Breast epithelium (tissue), 4 donors: ENCODE measurements around the gene PLCB4. TPM values are rescaled to one million over a fixed set of nuclear protein-coding genes. Genes with fewer than 3 reads are reported as not detected.

Source experiments
- DNase-seq, 2 donors: peaks; one replicate each; pipeline ENCODE4 v3.0.0-alpha.2; 2019; ENCODE audit warnings: low spot score in 2 of 2
- H3K27ac ChIP-seq, 2 donors: fragments of 200-600 bp; sonication (generic) in 1 of 2; one replicate each; pipeline ENCODE4 v1.5.1; 2016 to 2019; ENCODE audit warnings: mild to moderate bottlenecking in 1 of 2
- H3K27me3 ChIP-seq, 2 donors: fragments of 200-600 bp; sonication (generic) in 1 of 2; one replicate each; pipeline versions ENCODE4 v1.5.1 to v1.6.0; 2017 to 2019; ENCODE audit warnings: control low read depth in 1 of 2, mild to moderate bottlenecking in 1 of 2
- H3K36me3 ChIP-seq: fragments of 200-600 bp; one replicate; pipeline ENCODE4 v1.5.1; 2019
- H3K4me1 ChIP-seq, 2 donors: fragments of 200-600 bp; sonication (generic); one replicate each; pipeline ENCODE4 v1.5.1; 2016 to 2019; ENCODE audit warnings: control low read depth in 1 of 2
- H3K4me3 ChIP-seq, 3 donors: fragments of 200-600 bp; sonication (generic); 1 replicate in 2 of 3; 2 replicates in 1 of 3; pipeline ENCODE4 v1.5.1; 2016 to 2019; ENCODE audit warnings: mild to moderate bottlenecking in 3 of 3, moderate library complexity in 2 of 3
- H3K9me3 ChIP-seq, 2 donors: fragments of 200-600 bp; sonication (generic) in 1 of 2; one replicate each; pipeline ENCODE4 v1.5.1; 2016 to 2019; ENCODE audit warnings: control low read depth in 1 of 2
- POLR2A ChIP-seq: fragments of 450-650 bp; IDR thresholded peaks from one replicate; pipeline ENCODE4 v1.6.1; 2016; ENCODE audit warnings: antibody characterized with exemption, mild to moderate bottlenecking, moderate library complexity
- POLR2AphosphoS5 ChIP-seq, 3 donors: sonication (generic); formaldehyde crosslinking; IDR thresholded peaks; one replicate each; pipeline ENCODE4 v1.6.1; 2017; ENCODE audit warnings: antibody characterized with exemption in 3 of 3
- intact Hi-C: fragments of 100-400 bp; cut with DNase I; formaldehyde crosslinking; loops from one replicate; pipeline ENCODE4 v1.15.1; 2023; ENCODE audit warnings: low total_unique reads
- total RNA-seq, 3 donors: library from RNA; depleted of rRNA; stranded (reverse); fragments of >200 nt; gene quantifications; one replicate each; pipeline ENCODE4 v1.1.0, GENCODE V29; 2016
- TF ChIP-seq, protein P1 (sequence below), 3 donors: fragments of 450-650 bp; IDR thresholded peaks; one replicate each; pipeline ENCODE4 v1.5.1; 2016 to 2017; ENCODE audit warnings: antibody characterized with exemption in 3 of 3, mild to moderate bottlenecking in 3 of 3, moderate library complexity in 3 of 3

Gene PLCB4
- total RNA-seq, 3 donors from 2014 or later = 9.4 to 17.7 (median 13.0) TPM

DNA sequence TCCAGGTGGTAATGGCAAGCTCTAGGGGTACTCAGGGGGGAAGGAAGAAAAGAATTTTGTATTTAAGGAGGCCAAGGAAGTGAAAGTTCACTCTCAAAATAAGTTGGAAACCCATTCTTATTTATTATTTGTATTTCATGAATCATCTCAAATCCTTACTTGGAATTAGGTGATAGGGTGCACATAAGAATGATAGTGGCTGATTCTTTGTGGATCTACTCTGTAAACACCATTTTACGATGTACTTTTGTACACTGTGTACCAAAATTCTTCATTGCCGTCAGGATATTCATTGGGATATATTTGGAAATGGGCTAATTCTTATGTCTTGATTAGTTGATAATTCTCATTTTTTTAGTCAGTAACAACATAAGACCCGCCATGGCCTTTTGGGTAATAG is 266.0 kb downstream of the PLCB4 start:
- DNase-seq = no peak
- Histone ChIP-seq H3K27ac (no peak overlapping the region), H3K4me3 (no peak overlapping the region), H3K9me3 (no peaks in the 10 kb centered on the region), H3K27me3 (no peaks in the 10 kb centered on the region), H3K4me1 (no peaks in the 10 kb centered on the region), H3K36me3 (no peaks in the 10 kb centered on the region)
- TF ChIP-seq, protein P1, sequence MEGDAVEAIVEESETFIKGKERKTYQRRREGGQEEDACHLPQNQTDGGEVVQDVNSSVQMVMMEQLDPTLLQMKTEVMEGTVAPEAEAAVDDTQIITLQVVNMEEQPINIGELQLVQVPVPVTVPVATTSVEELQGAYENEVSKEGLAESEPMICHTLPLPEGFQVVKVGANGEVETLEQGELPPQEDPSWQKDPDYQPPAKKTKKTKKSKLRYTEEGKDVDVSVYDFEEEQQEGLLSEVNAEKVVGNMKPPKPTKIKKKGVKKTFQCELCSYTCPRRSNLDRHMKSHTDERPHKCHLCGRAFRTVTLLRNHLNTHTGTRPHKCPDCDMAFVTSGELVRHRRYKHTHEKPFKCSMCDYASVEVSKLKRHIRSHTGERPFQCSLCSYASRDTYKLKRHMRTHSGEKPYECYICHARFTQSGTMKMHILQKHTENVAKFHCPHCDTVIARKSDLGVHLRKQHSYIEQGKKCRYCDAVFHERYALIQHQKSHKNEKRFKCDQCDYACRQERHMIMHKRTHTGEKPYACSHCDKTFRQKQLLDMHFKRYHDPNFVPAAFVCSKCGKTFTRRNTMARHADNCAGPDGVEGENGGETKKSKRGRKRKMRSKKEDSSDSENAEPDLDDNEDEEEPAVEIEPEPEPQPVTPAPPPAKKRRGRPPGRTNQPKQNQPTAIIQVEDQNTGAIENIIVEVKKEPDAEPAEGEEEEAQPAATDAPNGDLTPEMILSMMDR (IDR thresholded peaks at IDR 0.05) = no peak
- TF ChIP-seq POLR2A (no peak), POLR2AphosphoS5 (IDR thresholded peaks at IDR 0.05) (no peak)
- intact Hi-C loops = no loop called here

DNA sequence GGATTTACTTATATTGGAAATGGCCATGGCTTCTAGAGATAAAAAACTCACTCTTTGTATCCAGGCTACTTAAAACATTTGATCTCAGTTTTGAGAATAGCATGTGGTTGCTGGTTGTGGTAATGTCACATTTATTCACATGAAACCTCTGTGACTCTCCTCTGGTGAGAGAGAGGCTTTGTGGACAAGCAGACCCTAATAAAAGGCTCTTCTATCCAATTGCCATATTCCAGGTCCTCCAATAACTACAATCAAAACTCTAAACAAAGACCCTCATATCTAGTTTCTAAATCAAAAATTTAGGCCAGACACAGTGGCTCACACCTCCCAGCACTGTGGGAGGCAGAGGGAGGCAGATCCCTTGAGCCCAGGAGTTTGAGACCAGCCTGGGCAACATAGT is 269.2 kb downstream of the PLCB4 start:
- TF ChIP-seq POLR2A (no peak), POLR2AphosphoS5 (IDR thresholded peaks at IDR 0.05) (no peak)
- TF ChIP-seq, protein P1 (IDR thresholded peaks at IDR 0.05) = no peak
- Histone ChIP-seq H3K4me1 (no peaks in the 10 kb centered on the region), H3K36me3 (no peaks in the 10 kb centered on the region), H3K27me3 (no peaks in the 10 kb centered on the region), H3K9me3 (no peaks in the 10 kb centered on the region), H3K4me3 (no peak overlapping the region), H3K27ac (no peak overlapping the region)
- intact Hi-C loops = no loop called here
- DNase-seq = no peak

DNA sequence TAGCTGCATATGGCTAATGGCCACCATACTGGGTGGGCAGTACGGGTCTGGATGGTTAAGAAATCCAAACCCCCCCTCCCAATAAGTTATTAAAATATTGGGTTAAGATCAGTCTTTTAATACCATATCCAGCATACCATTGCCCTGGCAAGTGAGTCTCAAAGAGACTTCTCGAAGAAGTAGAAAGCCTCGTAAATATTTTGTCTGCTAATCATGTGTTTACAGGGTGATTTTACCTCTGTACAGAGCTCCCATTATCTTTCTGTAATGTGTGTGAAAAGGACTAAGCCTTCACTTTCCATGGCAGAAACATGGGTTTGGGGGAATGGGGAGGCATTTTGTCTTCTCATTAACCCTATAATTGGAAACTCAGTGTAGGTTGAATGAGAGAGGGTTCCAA is 270.8 kb downstream of the PLCB4 start:
- no peak for DNase-seq
- H3K27ac ChIP-seq = no peak overlapping the region
- H3K9me3 ChIP-seq = no peaks in the 10 kb centered on the region
- no peaks in the 10 kb centered on the region for H3K36me3 ChIP-seq
- H3K4me1 ChIP-seq = no peaks in the 10 kb centered on the region
- no peak overlapping the region for H3K4me3 ChIP-seq
- H3K27me3 ChIP-seq = no peaks in the 10 kb centered on the region
- TF ChIP-seq, protein P1 (IDR thresholded peaks at IDR 0.05) = no peak
- TF ChIP-seq POLR2A = no peak
- TF ChIP-seq POLR2AphosphoS5 (IDR thresholded peaks at IDR 0.05) = no peak
- intact Hi-C loops = no loop called here

DNA sequence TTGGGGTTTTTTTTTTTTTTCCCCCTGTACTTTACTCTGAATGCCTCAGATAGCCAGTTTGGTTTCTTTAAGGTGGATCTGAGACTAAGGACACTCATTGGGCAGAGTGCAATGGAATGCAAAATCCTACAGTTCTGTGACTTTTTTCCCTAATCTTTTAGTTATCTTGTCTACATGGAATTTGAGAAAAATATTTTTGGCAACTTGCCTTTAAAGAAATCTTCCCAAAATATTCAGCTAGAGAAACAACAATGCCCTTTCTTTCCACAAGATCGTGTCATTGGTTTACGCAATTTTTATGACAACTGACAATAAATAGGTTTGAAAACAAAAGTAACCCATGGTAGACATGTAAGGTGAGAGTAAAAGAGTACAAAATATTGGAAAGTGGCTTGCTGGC is 273.8 kb downstream of the PLCB4 start:
- Histone ChIP-seq H3K27ac (no peak overlapping the region), H3K4me1 (no peaks in the 10 kb centered on the region), H3K9me3 (no peaks in the 10 kb centered on the region), H3K36me3 (no peaks in the 10 kb centered on the region), H3K4me3 (no peak overlapping the region), H3K27me3 (no peaks in the 10 kb centered on the region)
- TF ChIP-seq POLR2AphosphoS5 (IDR thresholded peaks at IDR 0.05) = no peak
- no peak for TF ChIP-seq POLR2A
- DNase-seq = no peak
- intact Hi-C loops = no loop called here

DNA sequence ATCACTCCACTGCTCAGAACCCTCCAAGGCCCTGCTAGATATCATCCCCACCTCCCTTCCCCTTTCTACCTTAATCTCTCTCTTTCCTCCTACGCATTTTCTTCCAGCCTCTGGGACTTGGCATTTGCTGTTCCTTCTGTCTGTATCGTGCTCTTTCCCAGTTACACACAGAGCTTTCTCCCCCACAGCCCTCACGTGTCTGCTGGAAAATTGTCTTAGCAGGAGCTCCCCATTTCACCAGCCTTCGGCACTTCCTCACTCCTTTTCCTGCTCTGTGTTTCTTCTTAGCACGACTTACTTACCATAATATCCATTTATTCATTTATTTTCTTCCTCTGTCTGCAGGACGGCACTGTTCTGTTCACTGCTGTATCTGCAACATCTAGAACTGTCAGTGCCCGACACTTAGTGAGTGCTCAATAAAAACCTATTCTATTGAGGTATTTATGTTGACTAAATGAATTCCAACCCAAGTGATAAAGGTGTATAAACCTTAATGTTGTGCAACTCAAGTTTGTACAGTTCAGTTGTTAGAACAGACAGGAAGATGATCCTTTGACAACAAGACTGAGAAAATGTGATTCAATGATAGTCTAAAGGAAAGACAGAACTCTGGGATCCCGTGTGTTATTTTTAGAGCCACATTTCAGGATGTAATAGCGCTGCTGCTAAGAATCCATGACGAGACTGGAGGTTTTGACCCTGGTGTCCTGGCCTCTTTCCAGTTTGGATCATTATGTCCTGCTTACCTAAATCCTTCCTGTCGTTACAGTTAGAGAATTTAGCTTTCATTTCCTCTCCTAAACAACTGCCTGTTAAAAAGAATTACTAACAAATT is 275.4 kb downstream of the PLCB4 start:
- no peak for DNase-seq
- Histone ChIP-seq H3K36me3 (no peaks in the 10 kb centered on the region), H3K27ac (peak overlapping the region; percentile 23 to 58), H3K9me3 (no peaks in the 10 kb centered on the region), H3K4me1 (no peaks in the 10 kb centered on the region), H3K4me3 (no peak overlapping the region), H3K27me3 (no peaks in the 10 kb centered on the region)
- intact Hi-C loops = no loop called here
- TF ChIP-seq, protein P1 (IDR thresholded peaks at IDR 0.05) = no peak
- TF ChIP-seq POLR2AphosphoS5 (IDR thresholded peaks at IDR 0.05) (no peak), POLR2A (no peak)
